NB4 (cell line): ENCODE measurements around the gene SMAD2.

Experiments
- DNase-seq: peaks from one replicate; pipeline ENCODE4 v3.0.0; 2010; ENCODE audit warnings: low read depth
- H3K4me3 ChIP-seq: one replicate; pipeline ENCODE4 v1.5.1; 2011; ENCODE audit warnings: mild to moderate bottlenecking, low read depth, low read length, moderate library complexity
- MAX ChIP-seq: IDR thresholded peaks from 2 replicates; pipeline ENCODE4 v1.6.1; 2011; ENCODE audit warnings: low read depth, low read length
- MYC ChIP-seq: IDR thresholded peaks from 2 replicates; pipeline ENCODE4 v1.6.1; 2011; ENCODE audit warnings: low read depth, low read length
- POLR2A ChIP-seq: IDR thresholded peaks from 2 replicates; pipeline ENCODE4 v1.6.1; 2011; ENCODE audit warnings: mild to moderate bottlenecking; ENCODE audit not compliant: insufficient read length; ENCODE audit errors: extremely low read depth
- TF ChIP-seq, protein P1 (sequence below): IDR thresholded peaks from one replicate; pipeline ENCODE4 v1.5.1; 2012; ENCODE audit warnings: low read depth, low read length

SMAD2 gene

GRCh38 chr18:47883771-47884413 is 46.6 kb downstream of the SMAD2 start:
- DNase-seq: no peak
- TF ChIP-seq MAX: no peak
- TF ChIP-seq POLR2A: no peak
- no peak overlapping the region for H3K4me3 ChIP-seq

GRCh38 chr18:47882641-47883040 is 47.8 kb downstream of the SMAD2 start:
- no peak overlapping the region for H3K4me3 ChIP-seq
- DNase-seq: no peak
- TF ChIP-seq MAX: no peak
- TF ChIP-seq MYC: no peak
- no peak for TF ChIP-seq POLR2A
- TF ChIP-seq, protein P1, sequence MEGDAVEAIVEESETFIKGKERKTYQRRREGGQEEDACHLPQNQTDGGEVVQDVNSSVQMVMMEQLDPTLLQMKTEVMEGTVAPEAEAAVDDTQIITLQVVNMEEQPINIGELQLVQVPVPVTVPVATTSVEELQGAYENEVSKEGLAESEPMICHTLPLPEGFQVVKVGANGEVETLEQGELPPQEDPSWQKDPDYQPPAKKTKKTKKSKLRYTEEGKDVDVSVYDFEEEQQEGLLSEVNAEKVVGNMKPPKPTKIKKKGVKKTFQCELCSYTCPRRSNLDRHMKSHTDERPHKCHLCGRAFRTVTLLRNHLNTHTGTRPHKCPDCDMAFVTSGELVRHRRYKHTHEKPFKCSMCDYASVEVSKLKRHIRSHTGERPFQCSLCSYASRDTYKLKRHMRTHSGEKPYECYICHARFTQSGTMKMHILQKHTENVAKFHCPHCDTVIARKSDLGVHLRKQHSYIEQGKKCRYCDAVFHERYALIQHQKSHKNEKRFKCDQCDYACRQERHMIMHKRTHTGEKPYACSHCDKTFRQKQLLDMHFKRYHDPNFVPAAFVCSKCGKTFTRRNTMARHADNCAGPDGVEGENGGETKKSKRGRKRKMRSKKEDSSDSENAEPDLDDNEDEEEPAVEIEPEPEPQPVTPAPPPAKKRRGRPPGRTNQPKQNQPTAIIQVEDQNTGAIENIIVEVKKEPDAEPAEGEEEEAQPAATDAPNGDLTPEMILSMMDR: no peak

DNA sequence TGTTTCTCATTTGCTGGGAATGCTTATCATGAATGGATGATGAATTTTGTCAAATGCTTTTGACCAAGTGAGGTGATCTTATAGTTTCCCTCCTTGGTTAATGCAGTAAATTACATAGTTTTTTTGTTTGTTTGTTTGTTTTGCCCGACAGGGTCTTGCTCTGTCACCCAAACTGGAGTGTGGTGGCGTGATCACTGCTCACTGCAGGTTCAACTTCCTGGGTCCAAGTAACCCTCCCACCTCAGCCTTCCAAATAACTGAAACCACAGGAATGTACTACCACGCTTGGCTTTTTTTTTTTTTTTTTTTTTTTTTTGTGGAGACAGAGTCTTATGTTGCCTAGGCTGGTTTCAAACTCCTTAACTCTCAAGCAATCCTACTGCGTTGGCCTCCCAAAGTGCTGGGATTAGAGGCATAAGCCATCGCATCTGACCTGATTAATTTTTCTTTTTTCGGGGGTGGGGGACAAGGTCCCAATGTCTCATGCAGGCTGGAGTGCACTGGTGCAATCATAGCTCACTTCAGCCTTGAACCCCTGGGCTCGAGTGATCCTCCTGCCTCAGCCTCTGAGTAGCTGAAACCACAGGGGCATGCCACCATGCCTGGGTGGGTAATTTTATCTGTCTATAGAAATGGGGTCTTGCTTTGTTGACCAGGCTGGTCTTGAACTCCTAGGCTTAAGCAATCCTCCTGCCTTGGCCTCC is 48.6 kb downstream of the SMAD2 start:
- no peak for DNase-seq
- TF ChIP-seq MYC: no peak
- TF ChIP-seq MAX: no peak
- TF ChIP-seq POLR2A: no peak
- TF ChIP-seq, protein P1: no peak
- no peak overlapping the region for H3K4me3 ChIP-seq

DNA sequence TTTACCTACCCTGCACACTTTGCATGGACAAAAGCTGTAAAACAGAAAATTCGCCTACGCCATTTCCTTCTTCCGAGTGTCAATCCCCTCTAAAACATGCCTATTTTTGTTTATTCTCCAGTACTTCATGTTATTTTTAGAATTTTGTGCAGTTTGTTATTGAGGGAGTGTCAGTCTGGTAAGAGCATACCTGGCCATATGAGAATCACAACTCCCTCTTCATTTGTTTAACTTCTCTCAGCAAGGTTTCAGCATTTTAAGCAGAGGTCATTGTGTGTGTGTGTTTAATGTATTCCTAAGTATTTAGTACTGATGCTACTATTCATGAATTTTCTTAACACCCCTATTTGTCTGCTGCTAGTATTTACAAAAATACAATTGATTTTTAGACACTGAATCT is 49.4 kb downstream of the SMAD2 start:
- H3K4me3 ChIP-seq: no peak overlapping the region
- TF ChIP-seq MYC: no peak
- no peak for TF ChIP-seq MAX
- TF ChIP-seq, protein P1: no peak
- no peak for TF ChIP-seq POLR2A
- DNase-seq: no peak

GRCh38 chr18:47877892-47878291 is 52.6 kb downstream of the SMAD2 start:
- no peak for DNase-seq
- no peak overlapping the region for H3K4me3 ChIP-seq
- TF ChIP-seq MAX (no peak), POLR2A (no peak), MYC (no peak)
- TF ChIP-seq, protein P1: no peak

- DNase-seq: peak; percentile 9
- TF ChIP-seq POLR2A (no peak), MYC (no peak), MAX (no peak)
- TF ChIP-seq, protein P1: no peak
- H3K4me3 ChIP-seq: no peak overlapping the region
Observed at GRCh38 chr18:47876813-47877212, 53.6 kb downstream of the SMAD2 start.
